GM18502 (cell line): ENCODE results near the gene TOGARAM1.

ENCODE experiments used
- ATAC-seq: cut with Tn5 transposase; IDR thresholded peaks from one replicate; pipeline ENCODE4 v1.9.1; 2021; ENCODE audit warnings: mild to moderate bottlenecking; ENCODE audit not compliant: unreplicated experiment, poor library complexity

The TOGARAM1 gene

GRCh38 chr14:44961554-44962333, at the start of gene TOGARAM1, which contains the start of gene KLHL28:
Gene TOGARAM1 (plus strand): TSS chr14:44962190. CDS start chr14:44962422, 232 bp downstream.
Gene KLHL28 (minus strand): TSS chr14:44961947. CDS start chr14:44945928, 16,019 bp downstream.
- peak; percentile 90 for ATAC-seq

GRCh38 chr14:44914849-44915248, 47.1 kb upstream of the TOGARAM1 start:
- ATAC-seq, result no peak

- no peak for ATAC-seq
These were observed 33.2 kb upstream of the TOGARAM1 start for GRCh38 chr14:44928793-44929192.

- no peak for ATAC-seq
These were observed 26.8 kb upstream of the TOGARAM1 start for GRCh38 chr14:44935155-44935554.

GRCh38 chr14:44937547-44937946, 24.4 kb upstream of the TOGARAM1 start:
- ATAC-seq, result no peak

- no peak for ATAC-seq
These were observed 21.8 kb upstream of the TOGARAM1 start for GRCh38 chr14:44940211-44940610.

GRCh38 chr14:44940944-44941343, 21.0 kb upstream of the TOGARAM1 start:
- no peak for ATAC-seq

- ATAC-seq, result no peak
These were observed 20.4 kb upstream of the TOGARAM1 start for GRCh38 chr14:44941591-44941990.

GRCh38 chr14:44942436-44942835, 19.6 kb upstream of the TOGARAM1 start:
- ATAC-seq, result no peak

- ATAC-seq, result no peak
These were observed 17.9 kb upstream of the TOGARAM1 start for GRCh38 chr14:44944107-44944506.

GRCh38 chr14:44945264-44945663, 16.7 kb upstream of the TOGARAM1 start:
- ATAC-seq, result no peak

- ATAC-seq, result no peak
These were observed 10.9 kb upstream of the TOGARAM1 start for GRCh38 chr14:44951051-44951450.

GRCh38 chr14:44952391-44953110, 9.4 kb upstream of the TOGARAM1 start:
- no peak for ATAC-seq

GRCh38 chr14:44954750-44955149, 7.2 kb upstream of the TOGARAM1 start:
- no peak for ATAC-seq

GRCh38 chr14:44955528-44955927, 6.5 kb upstream of the TOGARAM1 start:
- no peak for ATAC-seq

GRCh38 chr14:44956866-44957265, 5.1 kb upstream of the TOGARAM1 start:
- ATAC-seq, result no peak

GRCh38 chr14:44959538-44959937, 2.5 kb upstream of the TOGARAM1 start:
- no peak for ATAC-seq

GRCh38 chr14:44960146-44960545, 1.8 kb upstream of the TOGARAM1 start:
- ATAC-seq, result no peak

- ATAC-seq, result no peak
These were observed 1.3 kb upstream of the TOGARAM1 start for GRCh38 chr14:44960646-44961045.

- ATAC-seq, result peak; percentile 30
These were observed 838 bp upstream of the TOGARAM1 start for GRCh38 chr14:44961151-44961553.

GRCh38 chr14:44962334-44963043, 499 bp downstream of the TOGARAM1 start:
- ATAC-seq, result peak; percentile 35
